Effector CD8-positive, alpha-beta T cell (primary cell): ENCODE results near the gene OR11H7.
"Not testable (repeated sequence)": the region's sequence is repeated elsewhere in the genome, so short reads cannot be mapped to it uniquely, and the experiment has no call there.

Source experiments
- DNase-seq: peaks from one replicate; lab custom pipeline; 2025; lab: John Stamatoyannopoulos, UW

The OR11H7 gene

DNA sequence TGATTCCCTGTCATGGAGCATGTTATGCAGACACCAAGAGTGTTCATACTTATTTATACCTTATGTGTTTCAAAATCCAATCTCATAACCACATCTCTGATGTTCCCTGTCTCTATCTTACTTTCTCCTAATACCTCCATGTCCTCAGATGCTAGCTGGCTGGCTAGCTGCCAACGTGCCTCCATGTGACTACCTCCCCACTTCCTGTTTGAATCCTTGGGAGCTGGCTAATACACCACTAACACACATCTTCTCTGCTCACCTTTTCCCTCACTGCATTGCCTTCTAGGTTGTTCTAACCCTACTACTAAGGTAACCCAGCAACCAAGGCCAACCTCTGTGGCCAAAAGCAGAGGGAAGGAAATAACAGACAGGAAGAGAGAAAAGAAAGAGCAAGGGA lies 49.6 kb downstream of the OR11H7 start:
- DNase-seq: no peak

DNA sequence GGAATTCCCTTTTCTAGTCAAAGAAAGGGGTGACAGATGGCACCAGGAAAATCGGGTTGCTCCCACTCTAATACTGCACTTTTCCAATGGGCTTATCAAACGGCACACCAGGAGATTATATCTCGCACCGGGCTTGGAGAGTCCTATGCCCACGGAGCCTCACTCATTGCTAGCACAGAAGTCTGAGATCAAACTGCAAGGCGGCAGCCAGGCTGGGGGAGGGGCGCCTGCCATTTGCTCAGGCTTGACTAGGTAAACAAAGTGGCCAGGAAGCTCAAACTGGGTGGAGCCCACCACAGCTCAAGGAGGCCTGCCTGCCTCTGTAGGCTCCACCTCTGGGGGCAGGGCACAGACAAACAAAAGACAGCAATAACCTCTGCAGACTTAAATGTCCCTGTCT lies 51.5 kb downstream of the OR11H7 start:
- DNase-seq: not testable (repeated sequence)
